ENCODE results near the gene ENG. TPM values are rescaled to one million over a fixed set of nuclear protein-coding genes. Genes with fewer than 3 reads are reported as not detected.

Gene ENG
- total RNA-seq, 1 experiment from 2014 or later = 0.76 TPM

DNA sequence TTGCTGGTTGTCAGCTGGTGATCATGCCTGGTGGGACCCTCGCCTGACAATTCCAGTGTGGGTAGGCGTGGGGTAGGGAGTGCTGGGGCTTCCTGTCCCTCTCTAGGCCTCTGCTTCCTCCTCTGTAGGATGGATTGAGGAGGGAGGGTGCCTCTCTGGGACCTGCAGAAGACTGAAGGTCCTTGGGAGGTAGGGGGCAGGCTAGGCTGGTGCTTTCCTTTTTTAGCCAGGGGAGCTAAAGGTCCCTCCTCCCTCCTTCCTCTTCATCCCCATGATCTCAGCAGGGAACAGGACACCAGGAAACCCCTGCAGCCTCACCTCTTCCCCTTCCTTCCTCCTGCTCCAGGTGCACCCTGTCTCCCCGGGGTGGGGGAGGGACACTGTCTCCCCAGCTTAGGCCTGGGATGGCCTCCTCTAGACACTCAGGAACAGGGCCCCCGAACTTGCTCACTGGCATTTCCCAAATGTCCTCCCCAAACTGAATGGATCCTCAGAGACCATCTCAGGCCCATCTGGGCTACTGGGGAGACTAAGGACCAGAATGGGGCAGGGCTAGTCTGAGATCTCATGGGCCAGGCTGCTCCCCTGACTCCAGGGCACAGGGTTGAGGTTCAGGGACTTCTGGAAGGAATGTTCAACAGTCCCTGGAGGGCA is 84.4 kb downstream of the ENG start:
- H3K9me2 ChIP-seq (ENCODE audit: insufficient read depth) = no peaks in the 10 kb centered on the region
- H3K79me2 ChIP-seq (ENCODE audit: insufficient read depth, low read length) = no peaks in the 10 kb centered on the region
- H3K27ac ChIP-seq (ENCODE audit: low read depth, low read length) = peak overlapping the region; percentile 34; the same call in 1 of the 2 replicates
- intact Hi-C loops (cut with micrococcal nuclease) = no loop called here
- no peak overlapping the region for H2AFZ ChIP-seq (ENCODE audit: low read depth, low read length, poor library complexity, severe bottlenecking)
- peaks cover 13 to 21% of the 10 kb centered on the region in 2 experiments for H3K4me1 ChIP-seq (ENCODE audit: control insufficient read depth in 1 of 2, insufficient read depth in 2 of 2, low read length in 2 of 2)
- DNase-seq (ENCODE audit: low read depth, low spot score) = no peak
- H3K4me2 ChIP-seq (ENCODE audit: low read length) = peak overlapping the region; percentile 96
- TF ChIP-seq SP1 (IDR thresholded peaks at IDR 0.05; ENCODE audit: low read depth) (no peak), RAD21 (IDR thresholded peaks at IDR 0.05; ENCODE audit: low read depth) (no peak), TCF7L2 (IDR thresholded peaks at IDR 0.05; ENCODE audit: borderline replicate concordance, extremely low read depth, insufficient read depth, insufficient read length) (no peak), CEBPB (IDR thresholded peaks at IDR 0.05; ENCODE audit: low read depth) (no peak), ZFX (IDR thresholded peaks at IDR 0.05) (no peak), YY1 (IDR thresholded peaks at IDR 0.05; ENCODE audit: extremely low read depth, insufficient replicate concordance, low read depth, low read length) (no peak), CBX3 (IDR thresholded peaks at IDR 0.05; ENCODE audit: low read depth) (no peak), SIN3A (IDR thresholded peaks at IDR 0.05; ENCODE audit: low read depth) (no peak), ELF1 (IDR thresholded peaks at IDR 0.05; ENCODE audit: borderline replicate concordance, low read depth) (no peak), POLR2A (IDR thresholded peaks at IDR 0.05; ENCODE audit: borderline replicate concordance, extremely low read depth, insufficient read depth, insufficient read length) (no peak)
- TF ChIP-seq, protein P1, sequence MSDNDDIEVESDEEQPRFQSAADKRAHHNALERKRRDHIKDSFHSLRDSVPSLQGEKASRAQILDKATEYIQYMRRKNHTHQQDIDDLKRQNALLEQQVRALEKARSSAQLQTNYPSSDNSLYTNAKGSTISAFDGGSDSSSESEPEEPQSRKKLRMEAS (IDR thresholded peaks at IDR 0.05) = no peak
- TF ChIP-seq, protein P2, sequence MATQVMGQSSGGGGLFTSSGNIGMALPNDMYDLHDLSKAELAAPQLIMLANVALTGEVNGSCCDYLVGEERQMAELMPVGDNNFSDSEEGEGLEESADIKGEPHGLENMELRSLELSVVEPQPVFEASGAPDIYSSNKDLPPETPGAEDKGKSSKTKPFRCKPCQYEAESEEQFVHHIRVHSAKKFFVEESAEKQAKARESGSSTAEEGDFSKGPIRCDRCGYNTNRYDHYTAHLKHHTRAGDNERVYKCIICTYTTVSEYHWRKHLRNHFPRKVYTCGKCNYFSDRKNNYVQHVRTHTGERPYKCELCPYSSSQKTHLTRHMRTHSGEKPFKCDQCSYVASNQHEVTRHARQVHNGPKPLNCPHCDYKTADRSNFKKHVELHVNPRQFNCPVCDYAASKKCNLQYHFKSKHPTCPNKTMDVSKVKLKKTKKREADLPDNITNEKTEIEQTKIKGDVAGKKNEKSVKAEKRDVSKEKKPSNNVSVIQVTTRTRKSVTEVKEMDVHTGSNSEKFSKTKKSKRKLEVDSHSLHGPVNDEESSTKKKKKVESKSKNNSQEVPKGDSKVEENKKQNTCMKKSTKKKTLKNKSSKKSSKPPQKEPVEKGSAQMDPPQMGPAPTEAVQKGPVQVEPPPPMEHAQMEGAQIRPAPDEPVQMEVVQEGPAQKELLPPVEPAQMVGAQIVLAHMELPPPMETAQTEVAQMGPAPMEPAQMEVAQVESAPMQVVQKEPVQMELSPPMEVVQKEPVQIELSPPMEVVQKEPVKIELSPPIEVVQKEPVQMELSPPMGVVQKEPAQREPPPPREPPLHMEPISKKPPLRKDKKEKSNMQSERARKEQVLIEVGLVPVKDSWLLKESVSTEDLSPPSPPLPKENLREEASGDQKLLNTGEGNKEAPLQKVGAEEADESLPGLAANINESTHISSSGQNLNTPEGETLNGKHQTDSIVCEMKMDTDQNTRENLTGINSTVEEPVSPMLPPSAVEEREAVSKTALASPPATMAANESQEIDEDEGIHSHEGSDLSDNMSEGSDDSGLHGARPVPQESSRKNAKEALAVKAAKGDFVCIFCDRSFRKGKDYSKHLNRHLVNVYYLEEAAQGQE (IDR thresholded peaks at IDR 0.05; ENCODE audit: low read depth) = no peak
- no peaks in the 10 kb centered on the region for H3K27me3 ChIP-seq (ENCODE audit: insufficient read depth, low read length)
- 0 out of 4 replicates have a peak overlapping the region, but pooled peaks of 1 of the 2 experiments have one; percentile 60 for H3K4me3 ChIP-seq (replicated peaks in 1 of 2; ENCODE audit: low read depth in 1 of 2, low read length in 2 of 2)
- H4K20me1 ChIP-seq (ENCODE audit: insufficient read depth) = no peaks in the 10 kb centered on the region
- no TSS peak for BruUV-seq (replicated peaks)
- RAD21 ChIA-PET (ENCODE audit: low non-redundant PET in 1 of 2, low total read pairs in 2 of 2, uncharacterized antibody in 2 of 2, unreplicated experiment in 2 of 2) = no interaction called here
- POLR2A ChIA-PET = interaction anchor here (1.1 to 1.7 kb wide), 2 partner anchors 33 to 35 kb away, joined by 3 to 10 read pairs; partner anchors contain the start of gene TOR2A
- no peak for ATAC-seq
- H3K36me3 ChIP-seq (ENCODE audit: control insufficient read depth in 1 of 2, insufficient read depth in 2 of 2, low read length in 2 of 2) = no peaks in the 10 kb centered on the region
- 0 out of 2 replicates have a peak overlapping the region, but pooled peaks have one; percentile 57 for H3K9ac ChIP-seq (ENCODE audit: low read length)
- no peaks in the 10 kb centered on the region for H3K9me3 ChIP-seq (ENCODE audit: control insufficient read depth in 1 of 2, insufficient read depth in 1 of 2, low read depth in 1 of 2, low read length in 2 of 2)
- CTCF ChIA-PET = interaction anchor here (1.0 to 2.2 kb wide), 4 partner anchors 15 to 136 kb away, joined by 3 to 24 read pairs (median 5); partner anchors contain the start of genes CDK9 and TOR2A
